Hepatocyte (in vitro differentiated cells): ENCODE measurements around the gene BST1.

Experiments used
- EZH2 ChIP-seq: fragments of 200-600 bp; sonication (generic); IDR thresholded peaks from 2 replicates; pipeline ENCODE4 v1.6.1; 2016; ENCODE audit warnings: antibody characterized with exemption, mild to moderate bottlenecking, borderline replicate concordance
- EZH2phosphoT487 ChIP-seq: fragments of 200-600 bp; sonication (generic); IDR thresholded peaks from one replicate; pipeline ENCODE4 v1.6.1; 2018; ENCODE audit warnings: antibody characterized with exemption, mild to moderate bottlenecking, low read depth, moderate library complexity; ENCODE audit not compliant: unreplicated experiment, severe bottlenecking
- TF ChIP-seq, protein P1 (sequence below): fragments of 200-600 bp; sonication (generic); IDR thresholded peaks from 2 replicates; pipeline ENCODE4 v1.5.1; 2016; ENCODE audit warnings: antibody characterized with exemption, mild to moderate bottlenecking; ENCODE audit not compliant: poor library complexity

DNA sequence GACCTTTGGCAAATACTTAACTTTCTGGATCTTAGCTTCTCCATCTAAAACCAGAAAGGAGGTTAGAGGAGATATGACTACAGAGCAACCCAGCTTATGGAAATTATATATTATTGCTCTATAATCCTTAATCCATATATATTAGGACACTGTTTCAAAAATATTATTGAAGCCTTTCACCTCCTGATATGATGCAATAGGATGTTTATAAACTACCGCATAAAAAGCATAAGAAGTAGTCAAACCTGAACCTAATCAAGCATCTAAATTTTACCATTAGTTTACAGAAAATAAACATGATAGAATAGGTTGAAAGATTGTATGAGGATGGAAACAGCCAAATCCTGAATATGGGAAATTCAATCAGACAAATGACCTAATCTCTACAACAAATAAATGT lies 26.8 kb upstream of the BST1 start:
- TF ChIP-seq, protein P1, sequence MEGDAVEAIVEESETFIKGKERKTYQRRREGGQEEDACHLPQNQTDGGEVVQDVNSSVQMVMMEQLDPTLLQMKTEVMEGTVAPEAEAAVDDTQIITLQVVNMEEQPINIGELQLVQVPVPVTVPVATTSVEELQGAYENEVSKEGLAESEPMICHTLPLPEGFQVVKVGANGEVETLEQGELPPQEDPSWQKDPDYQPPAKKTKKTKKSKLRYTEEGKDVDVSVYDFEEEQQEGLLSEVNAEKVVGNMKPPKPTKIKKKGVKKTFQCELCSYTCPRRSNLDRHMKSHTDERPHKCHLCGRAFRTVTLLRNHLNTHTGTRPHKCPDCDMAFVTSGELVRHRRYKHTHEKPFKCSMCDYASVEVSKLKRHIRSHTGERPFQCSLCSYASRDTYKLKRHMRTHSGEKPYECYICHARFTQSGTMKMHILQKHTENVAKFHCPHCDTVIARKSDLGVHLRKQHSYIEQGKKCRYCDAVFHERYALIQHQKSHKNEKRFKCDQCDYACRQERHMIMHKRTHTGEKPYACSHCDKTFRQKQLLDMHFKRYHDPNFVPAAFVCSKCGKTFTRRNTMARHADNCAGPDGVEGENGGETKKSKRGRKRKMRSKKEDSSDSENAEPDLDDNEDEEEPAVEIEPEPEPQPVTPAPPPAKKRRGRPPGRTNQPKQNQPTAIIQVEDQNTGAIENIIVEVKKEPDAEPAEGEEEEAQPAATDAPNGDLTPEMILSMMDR = no peak
- no peak for TF ChIP-seq EZH2
- TF ChIP-seq EZH2phosphoT487 = no peak
